PC-9 (cell line): ENCODE measurements around the gene ARHGEF17. TPM values are rescaled to one million over a fixed set of nuclear protein-coding genes. Genes with fewer than 3 reads are reported as not detected.

Experiments used
- BruUV-seq: library from RNA; stranded (reverse); fragments of 400-500 nt; replicated peaks from 2 replicates; lab custom pipeline; 2021; lab: Mats Ljungman, UMichigan
- CTCF ChIA-PET: fragments of 300-600 bp; sonication (Branson Sonifier 250); formaldehyde crosslinking; loops from one replicate; lab custom pipeline; 2022; ENCODE audit warnings: antibody characterized with exemption; lab: Charles Lee
- POLR2A ChIA-PET: fragments of 300-600 bp; sonication (Branson Sonifier 250); formaldehyde crosslinking; loops from one replicate; lab custom pipeline; 2022; ENCODE audit warnings: antibody characterized with exemption; ENCODE audit not compliant: unreplicated experiment; lab: Charles Lee
- DNase-seq, 2 experiments: peaks; one replicate each; pipeline versions ENCODE4 v3.0.0 to v3.0.0-alpha.2; 2015 to 2022; ENCODE audit warnings: mixed read lengths in 1 of 2
- H2AFZ ChIP-seq: fragments of 200-600 bp; sonication (generic); 2 replicates; pipeline ENCODE4 v1.8.1; 2017; ENCODE audit warnings: antibody characterized with exemption
- H3F3A ChIP-seq: fragments of 200-600 bp; sonication (generic); 2 replicates; pipeline ENCODE4 v1.8.1; 2017; ENCODE audit warnings: antibody characterized with exemption, mild to moderate bottlenecking, low read depth; ENCODE audit not compliant: insufficient read depth
- H3K27ac ChIP-seq: fragments of 200-600 bp; sonication (generic); 2 replicates; pipeline ENCODE4 v1.6.1; 2016; ENCODE audit warnings: mixed run types
- H3K27me3 ChIP-seq: fragments of 200-600 bp; sonication (generic); 2 replicates; pipeline ENCODE4 v1.6.1; 2016; ENCODE audit warnings: low read depth, mixed run types; ENCODE audit not compliant: insufficient read depth
- H3K36me3 ChIP-seq: fragments of 200-600 bp; sonication (generic); 2 replicates; pipeline ENCODE4 v1.6.1; 2016; ENCODE audit warnings: low read depth, mixed run types
- H3K4me1 ChIP-seq: fragments of 200-600 bp; sonication (generic); replicated peaks from 2 replicates; pipeline ENCODE4 v1.6.1; 2016; ENCODE audit warnings: mixed run types; ENCODE audit not compliant: insufficient read depth
- H3K4me2 ChIP-seq: fragments of 200-600 bp; sonication (generic); 2 replicates; pipeline ENCODE4 v1.6.1; 2017; ENCODE audit warnings: mixed run types
- H3K4me3 ChIP-seq: fragments of 200-600 bp; sonication (generic); 2 replicates; pipeline ENCODE4 v1.6.1; 2016; ENCODE audit warnings: mixed run types
- H3K79me2 ChIP-seq: fragments of 200-600 bp; sonication (generic); 2 replicates; pipeline ENCODE4 v1.6.1; 2017; ENCODE audit warnings: low read depth, mixed run types
- H3K9me2 ChIP-seq: fragments of 200-600 bp; sonication (generic); 2 replicates; pipeline ENCODE4 v1.8.1; 2017; ENCODE audit warnings: mild to moderate bottlenecking; ENCODE audit not compliant: insufficient read depth
- H3K9me3 ChIP-seq: fragments of 200-600 bp; sonication (generic); 2 replicates; pipeline ENCODE4 v1.8.1; 2016; ENCODE audit warnings: low read depth; ENCODE audit not compliant: insufficient read depth
- H4K20me1 ChIP-seq: fragments of 200-600 bp; sonication (generic); 2 replicates; pipeline ENCODE4 v1.8.1; 2017; ENCODE audit not compliant: insufficient read depth
- EZH2 ChIP-seq: fragments of 200-600 bp; sonication (generic); IDR thresholded peaks from 2 replicates; pipeline ENCODE4 v1.8.0; 2017; ENCODE audit warnings: antibody characterized with exemption, low read depth
- intact Hi-C: fragments of 100-400 bp; cut with micrococcal nuclease; formaldehyde crosslinking; loops from one replicate; pipeline ENCODE4 v1.10.0; 2022; ENCODE audit not compliant: unreplicated experiment
- total RNA-seq: library from RNA; stranded (reverse); gene quantifications from 2 replicates; pipeline ENCODE4 v1.2.3, GENCODE V29; 2021
- TF ChIP-seq, protein P1 (sequence below): fragments of 200-600 bp; sonication (generic); conservative IDR thresholded peaks from 2 replicates; pipeline ENCODE4 v1.6.1; 2017; ENCODE audit warnings: mixed run types, antibody characterized with exemption, mild to moderate bottlenecking, moderate library complexity

Gene ARHGEF17
- total RNA-seq, 1 experiment from 2014 or later: 56.9 TPM

DNA sequence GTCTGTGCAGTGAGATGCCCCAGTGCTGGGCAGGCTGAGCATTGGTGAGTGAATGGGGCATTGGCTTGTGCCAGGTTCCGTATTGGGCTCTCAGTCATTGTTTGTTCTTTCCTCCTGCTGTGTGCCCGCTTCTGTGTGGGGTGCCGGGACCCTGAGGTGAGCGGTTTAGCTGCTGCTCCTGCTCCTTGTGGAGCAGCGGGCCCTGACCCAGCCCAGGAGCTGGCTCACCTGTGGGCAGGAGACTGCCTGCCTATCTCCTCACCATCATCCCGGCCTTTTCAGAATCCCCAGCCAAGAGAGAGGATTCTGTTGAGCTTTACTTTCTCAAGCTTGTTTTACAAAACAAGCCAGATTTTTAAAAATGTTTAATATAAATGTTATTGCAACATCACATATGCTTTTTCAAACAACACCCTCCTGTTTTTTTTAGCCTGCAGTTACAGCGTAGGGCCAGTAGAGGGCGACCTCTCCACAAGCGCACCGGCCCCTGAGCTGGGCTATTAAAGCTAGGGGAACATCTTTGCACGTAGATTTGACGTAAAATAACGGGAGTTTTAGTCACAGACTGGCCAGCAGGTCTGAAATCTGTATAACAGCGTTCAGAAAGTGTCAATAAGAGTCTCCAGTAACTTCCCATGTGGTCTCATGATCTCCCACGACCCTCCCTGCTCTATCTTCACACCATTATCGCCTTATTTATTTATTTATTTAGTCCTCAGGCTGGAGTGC lies 43.0 kb downstream of the ARHGEF17 start:
- ChIA-PET CTCF (interaction anchor here (0.6 to 1.7 kb wide), 17 partner anchors 9 to 1408 kb away, joined by 3 to 19 read pairs (median 4); partner anchors contain the start of gene ARHGEF17), POLR2A (interaction anchor here (0.5 to 0.6 kb wide), 2 partner anchors 42 to 524 kb away, joined by 5 to 23 read pairs; no protein-coding TSS in a partner anchor)
- Histone ChIP-seq H3K27me3 (no peaks in the 10 kb centered on the region), H4K20me1 (peaks cover 4% of the 10 kb centered on the region), H3K4me2 (no peak overlapping the region), H3K9me3 (no peaks in the 10 kb centered on the region), H3K36me3 (no peaks in the 10 kb centered on the region), H3K4me1 (no peaks in the 10 kb centered on the region), H3K79me2 (no peaks in the 10 kb centered on the region), H3K9me2 (no peaks in the 10 kb centered on the region), H2AFZ (no peak overlapping the region), H3F3A (peaks cover 7% of the 10 kb centered on the region; the same call in 1 of the 2 replicates), H3K27ac (no peak overlapping the region), H3K4me3 (no peak overlapping the region)
- DNase-seq: peak; percentile 61 to 63
- TF ChIP-seq EZH2: no peak
- TF ChIP-seq, protein P1, sequence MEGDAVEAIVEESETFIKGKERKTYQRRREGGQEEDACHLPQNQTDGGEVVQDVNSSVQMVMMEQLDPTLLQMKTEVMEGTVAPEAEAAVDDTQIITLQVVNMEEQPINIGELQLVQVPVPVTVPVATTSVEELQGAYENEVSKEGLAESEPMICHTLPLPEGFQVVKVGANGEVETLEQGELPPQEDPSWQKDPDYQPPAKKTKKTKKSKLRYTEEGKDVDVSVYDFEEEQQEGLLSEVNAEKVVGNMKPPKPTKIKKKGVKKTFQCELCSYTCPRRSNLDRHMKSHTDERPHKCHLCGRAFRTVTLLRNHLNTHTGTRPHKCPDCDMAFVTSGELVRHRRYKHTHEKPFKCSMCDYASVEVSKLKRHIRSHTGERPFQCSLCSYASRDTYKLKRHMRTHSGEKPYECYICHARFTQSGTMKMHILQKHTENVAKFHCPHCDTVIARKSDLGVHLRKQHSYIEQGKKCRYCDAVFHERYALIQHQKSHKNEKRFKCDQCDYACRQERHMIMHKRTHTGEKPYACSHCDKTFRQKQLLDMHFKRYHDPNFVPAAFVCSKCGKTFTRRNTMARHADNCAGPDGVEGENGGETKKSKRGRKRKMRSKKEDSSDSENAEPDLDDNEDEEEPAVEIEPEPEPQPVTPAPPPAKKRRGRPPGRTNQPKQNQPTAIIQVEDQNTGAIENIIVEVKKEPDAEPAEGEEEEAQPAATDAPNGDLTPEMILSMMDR: peak; percentile 99
- intact Hi-C loops: loop anchor here (1.0 to 5.0 kb wide), 4 partner anchors 42 to 581 kb away; no protein-coding TSS in a partner anchor
- no TSS peak for BruUV-seq

DNA sequence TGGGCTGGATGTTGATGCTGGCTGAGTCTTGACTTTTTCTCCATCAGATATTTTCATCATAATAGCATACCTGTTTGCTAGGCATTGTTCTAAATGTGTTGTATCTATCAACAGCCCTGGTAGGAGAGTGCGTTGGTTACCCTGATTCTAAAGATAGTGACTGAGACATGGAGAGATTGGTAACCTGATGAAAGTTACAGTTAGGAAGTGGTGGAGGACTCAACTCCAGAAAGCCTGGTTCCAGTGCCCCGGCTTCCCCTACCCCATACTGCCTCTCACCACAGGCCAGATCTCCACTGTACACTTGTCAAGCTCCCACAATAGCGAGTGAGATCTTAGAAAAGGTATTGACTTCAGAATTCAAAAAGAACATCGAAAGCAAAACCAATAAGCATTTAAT lies 45.3 kb downstream of the ARHGEF17 start:
- no peak for DNase-seq
- TF ChIP-seq, protein P1: no peak
- no peak for TF ChIP-seq EZH2
- Histone ChIP-seq H3K9me2 (no peaks in the 10 kb centered on the region), H3K4me1 (no peaks in the 10 kb centered on the region), H3K4me3 (no peak overlapping the region), H3K9me3 (no peaks in the 10 kb centered on the region), H3K27ac (no peak overlapping the region), H2AFZ (no peak overlapping the region), H3K79me2 (no peaks in the 10 kb centered on the region), H3F3A (peaks cover 7% of the 10 kb centered on the region; the same call in 1 of the 2 replicates), H3K4me2 (no peak overlapping the region), H3K36me3 (no peaks in the 10 kb centered on the region), H4K20me1 (peaks cover 4% of the 10 kb centered on the region), H3K27me3 (no peaks in the 10 kb centered on the region)
- ChIA-PET CTCF (no interaction called here), POLR2A (no interaction called here)
- intact Hi-C loops: loop anchor here (5.0 kb wide), 1 partner anchor 579 kb away; no protein-coding TSS in a partner anchor
- BruUV-seq: no TSS peak

DNA sequence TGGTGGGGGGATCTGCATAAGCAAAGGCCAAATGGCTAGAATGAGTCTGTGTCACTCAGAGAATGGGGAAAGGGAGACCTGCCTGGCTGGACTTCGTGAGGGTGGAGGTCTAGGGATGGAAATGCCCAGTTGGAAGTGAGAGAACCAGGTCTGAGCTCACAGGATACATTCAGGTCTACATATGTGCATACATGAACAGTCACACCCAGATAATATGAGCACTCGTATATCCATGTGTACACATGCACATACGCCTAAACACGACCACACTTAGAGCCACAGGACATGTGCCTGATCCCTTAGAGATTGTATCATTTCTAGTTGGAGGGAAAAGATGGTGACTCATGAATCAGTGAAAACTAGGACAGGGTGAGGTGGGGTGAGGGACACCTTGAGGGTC lies 47.0 kb downstream of the ARHGEF17 start:
- ChIA-PET POLR2A (no interaction called here), CTCF (no interaction called here)
- Histone ChIP-seq H3K9me2 (no peaks in the 10 kb centered on the region), H3K9me3 (no peaks in the 10 kb centered on the region), H4K20me1 (peaks cover 4% of the 10 kb centered on the region), H3K27me3 (no peaks in the 10 kb centered on the region), H3K4me3 (no peak overlapping the region), H3F3A (peaks cover 7% of the 10 kb centered on the region; the same call in 1 of the 2 replicates), H3K36me3 (no peaks in the 10 kb centered on the region), H2AFZ (no peak overlapping the region), H3K4me2 (no peak overlapping the region), H3K4me1 (no peaks in the 10 kb centered on the region), H3K27ac (no peak overlapping the region), H3K79me2 (no peaks in the 10 kb centered on the region)
- intact Hi-C loops: no loop called here
- TF ChIP-seq, protein P1: no peak
- no peak for TF ChIP-seq EZH2
- no peak for DNase-seq
- BruUV-seq: no TSS peak
